Measurements from ENCODE around the gene INVS. TPM values are rescaled to one million over a fixed set of nuclear protein-coding genes. Genes with fewer than 3 reads are reported as not detected.

Gene INVS
- polyA plus RNA-seq, 3 donors = 2.9 to 6.7 (median 4.2) TPM

- peak overlapping the region in 1 of 2 donors; percentile 48 for H3K27ac ChIP-seq (ENCODE audit: low read depth in 1 of 2, low read length in 2 of 2)
- no peak overlapping the region for H3K4me2 ChIP-seq (replicated peaks; ENCODE audit: extremely low read depth, low read length, poor library complexity, severe bottlenecking)
- H3K4me3 ChIP-seq (replicated peaks in 1 of 3; ENCODE audit: low read depth in 2 of 3, low read length in 3 of 3) = no peak overlapping the region
- Mint-ChIP-seq H3K27me3 (ENCODE audit: low read depth in 3 of 3) (peaks cover 0 to 1% (median 0%) of the 10 kb centered on the region in 3 donors), H3K4me3 (no peak overlapping the region), H3K36me3 (peaks cover 40 to 69% of the 10 kb centered on the region in 2 donors), H3K9me3 (peaks cover 12 to 26% (median 22%) of the 10 kb centered on the region in 7 donors), H3K4me1 (peaks cover 2% of the 10 kb centered on the region), H3K27ac (no peak overlapping the region)
- peaks cover 8 to 66% of the 10 kb centered on the region in 2 donors for H3K36me3 ChIP-seq (replicated peaks in 1 of 2; ENCODE audit: control insufficient read depth in 1 of 2, insufficient read depth in 2 of 2, low read length in 2 of 2)
- no peak overlapping the region for H2AFZ ChIP-seq (ENCODE audit: insufficient read depth, low read depth, low read length, poor library complexity, severe bottlenecking)
- H3K4me1 ChIP-seq (ENCODE audit: control insufficient read depth in 1 of 2, insufficient read depth in 2 of 2, low read length in 2 of 2) = no peaks in the 10 kb centered on the region
- H3K79me2 ChIP-seq (ENCODE audit: insufficient read depth, low read length) = no peaks in the 10 kb centered on the region
- 67% methylated on average over 1 of the region's 5 CpGs for WGBS (ENCODE audit: insufficient coverage)
- no peak for TF ChIP-seq CTCF (IDR thresholded peaks at IDR 0.05)
- no peak overlapping the region for H3K9ac ChIP-seq (ENCODE audit: insufficient read depth, low read length, poor library complexity, severe bottlenecking)
- peaks cover 16 to 17% of the 10 kb centered on the region in 2 donors for H3K9me3 ChIP-seq (replicated peaks in 1 of 2; ENCODE audit: control insufficient read depth in 1 of 2, insufficient read depth in 1 of 2, low read length in 2 of 2)
- intact Hi-C loops (cut with micrococcal nuclease) = no loop called here
- no peak for DNase-seq
- H3K27me3 ChIP-seq (ENCODE audit: control insufficient read depth in 2 of 2, insufficient read depth in 2 of 2, low read length in 2 of 2) = no peaks in the 10 kb centered on the region
- H4K20me1 ChIP-seq (ENCODE audit: insufficient read depth, low read length) = no peaks in the 10 kb centered on the region
Measured at GRCh38 chr9:100287186-100287585, 188.1 kb downstream of the INVS start.

- no peak overlapping the region for H3K27ac Mint-ChIP-seq
- peaks cover 45 to 76% of the 10 kb centered on the region in 2 donors for H3K36me3 Mint-ChIP-seq
Measured at GRCh38 chr9:100290714-100291113, 191.7 kb downstream of the INVS start.

More at GRCh38 chr9:100290714-100291113, 191.7 kb downstream of the INVS start:
- peaks cover 2% of the 10 kb centered on the region for H3K4me1 Mint-ChIP-seq
- WGBS (ENCODE audit: insufficient coverage) = 87% methylated on average over 3 of the region's 4 CpGs
- H3K79me2 ChIP-seq (ENCODE audit: insufficient read depth, low read length) = no peaks in the 10 kb centered on the region
- no peaks in the 10 kb centered on the region for H3K27me3 Mint-ChIP-seq (ENCODE audit: low read depth in 3 of 3)
- no peak overlapping the region for H3K4me3 Mint-ChIP-seq
- H3K9ac ChIP-seq (ENCODE audit: insufficient read depth, low read length, poor library complexity, severe bottlenecking) = no peak overlapping the region
- no peak overlapping the region for H3K4me2 ChIP-seq (replicated peaks; ENCODE audit: extremely low read depth, low read length, poor library complexity, severe bottlenecking)
- no peak overlapping the region for H2AFZ ChIP-seq (ENCODE audit: insufficient read depth, low read depth, low read length, poor library complexity, severe bottlenecking)
- H3K27ac ChIP-seq (ENCODE audit: low read depth in 1 of 2, low read length in 2 of 2) = no peak overlapping the region
- H3K27me3 ChIP-seq (ENCODE audit: control insufficient read depth in 2 of 2, insufficient read depth in 2 of 2, low read length in 2 of 2) = no peaks in the 10 kb centered on the region
- TF ChIP-seq CTCF (IDR thresholded peaks at IDR 0.05) = no peak
- no peaks in the 10 kb centered on the region for H3K4me1 ChIP-seq (ENCODE audit: control insufficient read depth in 1 of 2, insufficient read depth in 2 of 2, low read length in 2 of 2)
- intact Hi-C loops (cut with micrococcal nuclease) = no loop called here
- peaks cover 9% of the 10 kb centered on the region in 2 donors for H3K9me3 ChIP-seq (replicated peaks in 1 of 2; ENCODE audit: control insufficient read depth in 1 of 2, insufficient read depth in 1 of 2, low read length in 2 of 2)
- H4K20me1 ChIP-seq (ENCODE audit: insufficient read depth, low read length) = no peaks in the 10 kb centered on the region
- no peak overlapping the region for H3K4me3 ChIP-seq (replicated peaks in 1 of 3; ENCODE audit: low read depth in 2 of 3, low read length in 3 of 3)
- no peak for DNase-seq
- peaks cover 9 to 84% of the 10 kb centered on the region in 2 donors for H3K36me3 ChIP-seq (replicated peaks in 1 of 2; ENCODE audit: control insufficient read depth in 1 of 2, insufficient read depth in 2 of 2, low read length in 2 of 2)
- H3K9me3 Mint-ChIP-seq = peaks cover 2 to 12% (median 10%) of the 10 kb centered on the region in 7 donors
